K562 (cell line): Measurements from ENCODE around the gene NOX5. TPM values are rescaled to one million over a fixed set of nuclear protein-coding genes. Genes with fewer than 3 reads are reported as not detected.

Experiments
- ARNT ChIP-seq, 2 experiments: fragments of 450-650 bp; IDR thresholded peaks; 2 replicates each; pipeline ENCODE4 v1.6.1; 2016; ENCODE audit warnings: mild to moderate bottlenecking in 1 of 2
- ATF3 ChIP-seq, 2 experiments: fragments of 450-650 bp in 1 of 2; sonication (generic) in 1 of 2; formaldehyde crosslinking in 1 of 2; IDR thresholded peaks in 1 of 2; conservative IDR thresholded peaks in 1 of 2; 2 replicates each; pipeline versions ENCODE4 v1.6.1 to v1.8.1; 2016 to 2023; ENCODE audit warnings: mild to moderate bottlenecking in 2 of 2, moderate library complexity in 2 of 2, inconsistent platforms in 1 of 2, missing genetic modification reagents in 1 of 2
- BACH1 ChIP-seq: fragments of 200-800 bp; sonication (Bioruptor generic); IDR thresholded peaks from 2 replicates; pipeline ENCODE4 v1.6.1; 2016; ENCODE audit warnings: missing genetic modification characterization, missing compliant biosample characterization
- CREBBP ChIP-seq: IDR thresholded peaks from one replicate; pipeline ENCODE4 v1.6.1; 2012; ENCODE audit warnings: low read depth, mild to moderate bottlenecking, control low read depth, inconsistent platforms, low read length
- CTBP1 ChIP-seq: fragments of 450-650 bp; IDR thresholded peaks from 2 replicates; pipeline ENCODE4 v1.6.1; 2016; ENCODE audit warnings: borderline replicate concordance
- FOXJ2 ChIP-seq: fragments of 200-800 bp; sonication (Bioruptor generic); IDR thresholded peaks from 2 replicates; pipeline ENCODE4 v1.6.1; 2016; ENCODE audit warnings: missing genetic modification characterization, missing compliant biosample characterization
- ILK ChIP-seq: fragments of 450-650 bp; IDR thresholded peaks from 2 replicates; pipeline ENCODE4 v1.6.1; 2016; ENCODE audit warnings: missing genetic modification characterization, low read depth, mild to moderate bottlenecking, missing compliant biosample characterization, moderate library complexity, borderline replicate concordance
- NCOA1 ChIP-seq: fragments of 450-650 bp; IDR thresholded peaks from 2 replicates; pipeline ENCODE4 v1.6.1; 2016; ENCODE audit warnings: low read depth
- NFRKB ChIP-seq: fragments of 450-650 bp; IDR thresholded peaks from 2 replicates; pipeline ENCODE4 v1.6.1; 2016; ENCODE audit warnings: low read depth
- PRMT5 ChIP-seq: sonication (generic); formaldehyde crosslinking; IDR thresholded peaks from 2 replicates; pipeline ENCODE4 v1.5.0; 2020; ENCODE audit warnings: missing genetic modification reagents
- RAD21 ChIP-seq, 2 experiments: fragments of 250-450 bp in 1 of 2; fragments of 450-650 bp in 1 of 2; sonication (Bioruptor Pico) in 1 of 2; formaldehyde crosslinking in 1 of 2; IDR thresholded peaks in 1 of 2; conservative IDR thresholded peaks in 1 of 2; 2 replicates each; pipeline versions ENCODE4 v1.4.0 to v1.8.0; 2020 to 2022; ENCODE audit warnings: mild to moderate bottlenecking in 2 of 2, moderate library complexity in 1 of 2
- RBBP5 ChIP-seq: fragments of 200-600 bp; sonication (generic); IDR thresholded peaks from 2 replicates; pipeline ENCODE4 v1.6.1; 2012; ENCODE audit warnings: borderline replicate concordance, mild to moderate bottlenecking, low read length, control low read depth, inconsistent platforms; ENCODE audit not compliant: insufficient read depth, poor library complexity, severe bottlenecking
- ZBTB9 ChIP-seq: fragments of 450-650 bp; formaldehyde crosslinking; IDR thresholded peaks from 2 replicates; pipeline ENCODE4 v1.4.0; 2020; ENCODE audit warnings: mild to moderate bottlenecking, moderate library complexity
- ZNF3 ChIP-seq: fragments of 250-450 bp; sonication (Bioruptor Pico); IDR thresholded peaks from 2 replicates; pipeline ENCODE4 v1.5.0; 2021; ENCODE audit warnings: mild to moderate bottlenecking, moderate library complexity
- polyA plus RNA-seq, 8 experiments: library from polyadenylated mRNA; depleted of rRNA in 4 of 8; stranded (reverse) in 5 of 8; unstranded in 3 of 8; fragments of >200 nt; fragmentation: Nextera tagmentation in 2 of 8; fragmentation: Illumina TruSeq in 1 of 8; extraction: Ambion mirVana in 2 of 8; extraction: Trizol in 1 of 8; gene quantifications; 2 replicates each; pipeline versions ENCODE4 v1.2.1 to v1.2.3, GENCODE V29; 2011 to 2014; ENCODE audit warnings: inconsistent platforms in 1 of 8, missing spikeins in 1 of 8
- total RNA-seq, 7 experiments: library from RNA; depleted of rRNA in 6 of 7; stranded (reverse); fragments of >200 nt in 6 of 7; fragmentation: Illumina TruSeq in 2 of 7; extraction: Trizol in 2 of 7; gene quantifications; 2 replicates each; pipeline versions ENCODE4 v1.2.1 to v1.2.3, GENCODE V29; 2011 to 2021; ENCODE audit warnings: low replicate concordance in 1 of 7
- TF ChIP-seq, protein P1 (sequence below): fragments of 450-650 bp; formaldehyde crosslinking; IDR thresholded peaks from 2 replicates; pipeline ENCODE4 v1.4.0; 2020; ENCODE audit warnings: mild to moderate bottlenecking, moderate library complexity
- TF ChIP-seq, protein P2 (sequence below): sonication (generic); formaldehyde crosslinking; IDR thresholded peaks from 2 replicates; pipeline ENCODE4 v1.9.0; 2022; ENCODE audit warnings: mild to moderate bottlenecking, missing genetic modification reagents

Gene NOX5
- total and polyA plus RNA-seq, 9 of the 15 experiments (the other 6 are each of a cell fraction or from before 2014, with no cell fraction given) = 0.01 TPM; not detected in 8

DNA sequence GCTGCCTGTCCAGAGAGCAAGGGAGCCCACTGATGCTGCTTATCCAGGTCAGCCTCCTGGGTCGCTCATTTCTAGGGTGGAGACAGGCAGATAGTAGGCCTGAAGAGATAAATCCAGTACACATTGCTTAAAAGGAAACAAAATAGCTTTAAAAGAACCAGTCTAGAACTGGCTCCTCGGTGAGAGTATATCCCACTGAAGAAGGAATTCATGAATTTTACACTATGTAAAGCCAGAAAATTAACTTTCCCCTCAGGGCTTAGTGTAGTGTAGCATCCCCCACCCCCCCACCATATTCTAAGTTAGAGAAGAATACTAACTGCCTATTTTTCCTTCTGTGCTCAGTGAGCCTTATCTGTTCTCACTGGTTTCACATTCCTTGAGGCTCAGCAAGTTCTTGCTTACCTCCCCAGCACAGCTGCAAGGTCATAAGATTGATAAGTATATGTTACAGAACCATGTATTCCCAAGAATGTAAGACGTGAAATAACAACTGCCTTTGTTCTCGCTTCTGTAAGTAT, 30.5 kb upstream of the NOX5 start (continued):
- TF ChIP-seq, protein P1, sequence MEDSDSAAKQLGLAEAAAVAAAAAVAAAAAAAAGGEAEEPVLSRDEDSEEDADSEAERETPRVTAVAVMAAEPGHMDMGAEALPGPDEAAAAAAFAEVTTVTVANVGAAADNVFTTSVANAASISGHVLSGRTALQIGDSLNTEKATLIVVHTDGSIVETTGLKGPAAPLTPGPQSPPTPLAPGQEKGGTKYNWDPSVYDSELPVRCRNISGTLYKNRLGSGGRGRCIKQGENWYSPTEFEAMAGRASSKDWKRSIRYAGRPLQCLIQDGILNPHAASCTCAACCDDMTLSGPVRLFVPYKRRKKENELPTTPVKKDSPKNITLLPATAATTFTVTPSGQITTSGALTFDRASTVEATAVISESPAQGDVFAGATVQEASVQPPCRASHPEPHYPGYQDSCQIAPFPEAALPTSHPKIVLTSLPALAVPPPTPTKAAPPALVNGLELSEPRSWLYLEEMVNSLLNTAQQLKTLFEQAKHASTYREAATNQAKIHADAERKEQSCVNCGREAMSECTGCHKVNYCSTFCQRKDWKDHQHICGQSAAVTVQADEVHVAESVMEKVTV (CRISPR knock-in tag) = no peak
- peak in 1 of 2 experiments; percentile 18; a peak in 1 of 4 replicates for TF ChIP-seq RAD21 (CRISPR knock-in tag; conservative IDR thresholded peaks at IDR 0.05 in 1 of 2, IDR thresholded peaks at IDR 0.05 in 1 of 2)
- no peak for TF ChIP-seq BACH1 (tag)
- TF ChIP-seq ATF3 (IDR thresholded peaks at IDR 0.05) = no peak
- no peak for TF ChIP-seq ATF3 (CRISPR knock-in tag; conservative IDR thresholded peaks at IDR 0.05)
- no peak for TF ChIP-seq CREBBP
- TF ChIP-seq CTBP1 = peak; percentile 74; the same call in 1 of the 2 replicates
- no peak for TF ChIP-seq PRMT5 (CRISPR knock-in tag)
- no peak for TF ChIP-seq ILK
- no peak for TF ChIP-seq FOXJ2 (tag)
- TF ChIP-seq ZBTB9 (CRISPR knock-in tag) = no peak
- peak; percentile 70 for TF ChIP-seq RBBP5
- 0 out of 4 replicates have a peak, but pooled peaks of 1 of the 2 experiments have one; percentile 17 for TF ChIP-seq ARNT (IDR thresholded peaks at IDR 0.05)
- no peak for TF ChIP-seq ZNF3 (CRISPR knock-in tag)
- TF ChIP-seq NFRKB = no peak
- TF ChIP-seq NCOA1 = peak; percentile 61; the same call in 1 of the 2 replicates
- TF ChIP-seq, protein P2, sequence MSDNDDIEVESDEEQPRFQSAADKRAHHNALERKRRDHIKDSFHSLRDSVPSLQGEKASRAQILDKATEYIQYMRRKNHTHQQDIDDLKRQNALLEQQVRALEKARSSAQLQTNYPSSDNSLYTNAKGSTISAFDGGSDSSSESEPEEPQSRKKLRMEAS = no peak
